K562 (cell line): ENCODE results near the gene NCOA3. TPM values are rescaled to one million over a fixed set of nuclear protein-coding genes. Genes with fewer than 3 reads are reported as not detected.

ENCODE experiments used
- ATAC-seq: fragments of 200-7000 bp; cut with Tn5 transposase; 3 replicates; pipeline ENCODE4 v1.9.1; 2020; ENCODE audit warnings: moderate library complexity
- BruUV-seq: library from RNA; stranded (reverse); fragments of 400-500 nt; replicated peaks from 2 replicates; lab custom pipeline; 2021; lab: Mats Ljungman, UMichigan
- CTCF ChIA-PET: fragments of 300-600 bp; formaldehyde crosslinking; extraction: SDS; loops from one replicate; lab custom pipeline; 2021; ENCODE audit warnings: low intra/inter-chr PET ratio; lab: Yijun Ruan, JAX
- POLR2A ChIA-PET: fragments of 300-600, 350-650 bp; sonication (Branson Sonifier 250); formaldehyde crosslinking; extraction: SDS; loops from one replicate; lab custom pipeline; 2021; ENCODE audit warnings: antibody characterized with exemption, inconsistent platforms; lab: Yijun Ruan, JAX
- DNase-seq, 4 experiments: peaks; one replicate each; pipeline versions ENCODE4 v3.0.0 to v3.0.0-alpha.2; 2011 to 2018; ENCODE audit warnings: low spot score in 3 of 4, mixed read lengths in 3 of 4; ENCODE audit errors: extremely low read depth in 1 of 4
- FAIRE-seq: peaks from 2 replicates; lab custom pipeline; 2011; peaks lifted over from hg19 to GRCh38; lab: Jason Lieb, UNC
- H2AFZ ChIP-seq: 2 replicates; pipeline ENCODE4 v1.6.0; 2011; ENCODE audit warnings: low read depth, low read length, control low read depth, inconsistent platforms
- H3K27ac ChIP-seq: fragments of 200-600 bp; 3 replicates; pipeline ENCODE4 v1.8.0; 2011; ENCODE audit warnings: low read depth, mild to moderate bottlenecking, control low read depth, inconsistent platforms, low read length, moderate library complexity, mixed read lengths; ENCODE audit errors: extremely low read depth
- H3K27me3 ChIP-seq, 2 experiments: fragments of 300-600 bp in 1 of 2; 2 replicates in 1 of 2; 3 replicates in 1 of 2; pipeline versions ENCODE4 v1.6.0 to v1.8.0; 2011; ENCODE audit warnings: inconsistent platforms in 2 of 2, low read length in 2 of 2, mild to moderate bottlenecking in 1 of 2, mixed read lengths in 1 of 2, moderate library complexity in 1 of 2; ENCODE audit not compliant: control insufficient read depth in 2 of 2, insufficient read depth in 2 of 2
- H3K36me3 ChIP-seq: fragments of 300-600 bp; 3 replicates; pipeline ENCODE4 v1.8.0; 2011; ENCODE audit warnings: mild to moderate bottlenecking, low read length, inconsistent platforms; ENCODE audit not compliant: control insufficient read depth, insufficient read depth
- H3K4me1 ChIP-seq, 2 experiments: fragments of 200-600 bp in 1 of 2; replicated peaks in 1 of 2; 2 replicates in 1 of 2; 3 replicates in 1 of 2; pipeline versions ENCODE4 v1.5.1 to v1.8.0; 2011; ENCODE audit warnings: inconsistent platforms in 2 of 2, low read length in 2 of 2, mild to moderate bottlenecking in 1 of 2, mixed read lengths in 1 of 2, moderate library complexity in 1 of 2; ENCODE audit not compliant: control insufficient read depth in 2 of 2, insufficient read depth in 2 of 2
- H3K4me2 ChIP-seq: 2 replicates; pipeline ENCODE4 v1.6.1; 2011; ENCODE audit warnings: low read length, control low read depth, inconsistent platforms, mixed read lengths; ENCODE audit not compliant: insufficient read depth
- H3K4me3 ChIP-seq: fragments of 200-600 bp; sonication (generic), shearing (Covaris generic); 2 replicates; pipeline ENCODE4 v1.5.1; 2016; ENCODE audit warnings: control low read depth, inconsistent platforms
- H3K79me2 ChIP-seq: fragments of 200-600 bp; 3 replicates; pipeline ENCODE4 v1.8.0; 2011; ENCODE audit warnings: low read length, inconsistent platforms; ENCODE audit not compliant: control insufficient read depth, insufficient read depth
- H3K9ac ChIP-seq, 2 experiments: 2 replicates each; pipeline versions ENCODE4 v1.6.0 to v1.6.1; 2011; ENCODE audit warnings: low read depth in 2 of 2, low read length in 2 of 2, control low read depth in 1 of 2, inconsistent platforms in 1 of 2, mild to moderate bottlenecking in 1 of 2, mixed read lengths in 1 of 2; ENCODE audit not compliant: insufficient read depth in 1 of 2
- H3K9me1 ChIP-seq: one replicate; pipeline ENCODE4 v1.6.0; 2011; ENCODE audit warnings: inconsistent platforms, mild to moderate bottlenecking, low read length, moderate library complexity; ENCODE audit not compliant: control insufficient read depth, insufficient read depth
- H3K9me3 ChIP-seq: replicated peaks from 2 replicates; pipeline ENCODE4 v1.5.1; 2011; ENCODE audit warnings: low read depth, low read length, inconsistent platforms; ENCODE audit not compliant: control insufficient read depth, insufficient read depth
- H4K20me1 ChIP-seq: replicated peaks from 2 replicates; pipeline ENCODE4 v1.6.1; 2011; ENCODE audit warnings: low read length, inconsistent platforms, mixed read lengths; ENCODE audit not compliant: control insufficient read depth, insufficient read depth
- PRMT5 ChIP-seq: sonication (generic); formaldehyde crosslinking; IDR thresholded peaks from 2 replicates; pipeline ENCODE4 v1.5.0; 2020; ENCODE audit warnings: missing genetic modification reagents
- PYGO2 ChIP-seq: fragments of 450-650 bp; IDR thresholded peaks from 2 replicates; pipeline ENCODE4 v1.6.1; 2016; ENCODE audit warnings: mild to moderate bottlenecking, missing genetic modification characterization, moderate library complexity, missing compliant biosample characterization
- RFX5 ChIP-seq: IDR thresholded peaks from 2 replicates; pipeline ENCODE4 v1.6.1; 2011; ENCODE audit warnings: low read depth, mild to moderate bottlenecking, improper control_type of control experiment, low read length
- SMAD2 ChIP-seq: fragments of 150-350 bp; IDR thresholded peaks from 2 replicates; pipeline ENCODE4 v1.6.1; 2014; ENCODE audit warnings: low read depth, mild to moderate bottlenecking, low read length
- TCF7 ChIP-seq: sonication (generic); IDR thresholded peaks from 2 replicates; pipeline ENCODE4 v1.6.1; 2016; ENCODE audit warnings: antibody characterized with exemption, borderline replicate concordance
- ZBTB11 ChIP-seq, 3 experiments: fragments of 200-800 bp in 1 of 3; fragments of 250-450 bp in 1 of 3; fragments of 450-650 bp in 1 of 3; sonication (Bioruptor Pico) in 1 of 3; sonication (Bioruptor generic) in 1 of 3; formaldehyde crosslinking in 1 of 3; IDR thresholded peaks; 2 replicates each; pipeline versions ENCODE4 v1.6.1 to v1.8.0; 2016 to 2022; ENCODE audit warnings: mild to moderate bottlenecking in 2 of 3, missing genetic modification characterization in 2 of 3, missing compliant biosample characterization in 1 of 3, moderate library complexity in 1 of 3
- ZNF174 ChIP-seq: fragments of 250-450 bp; sonication (Bioruptor Pico); IDR thresholded peaks from 2 replicates; pipeline ENCODE4 v1.4.0; 2020; ENCODE audit warnings: mild to moderate bottlenecking
- ZNF395 ChIP-seq: fragments of 200-800 bp; sonication (Bioruptor generic); IDR thresholded peaks from 2 replicates; pipeline ENCODE4 v1.6.1; 2017; ENCODE audit warnings: missing genetic modification characterization, missing compliant biosample characterization
- WGBS: fragments of 100-300 bp; shearing (Covaris generic); methylation state at CpG from one replicate; pipeline ENCODE4 v1.1.6; 2016; ENCODE audit warnings: low coverage, mixed read lengths; ENCODE audit not compliant: insufficient coverage; ENCODE audit errors: missing lambda C conversion rate; 5-methylcytosine and 5-hydroxymethylcytosine counted together
- in situ Hi-C: fragments of 300-500 bp; cut with MboI; formaldehyde crosslinking; loops from 4 replicates; pipeline ENCODE4 v1.15.0; 2018; ENCODE audit warnings: inconsistent platforms, mixed read lengths
- intact Hi-C: fragments of 100-400 bp; cut with micrococcal nuclease; formaldehyde crosslinking; loops from 2 replicates; pipeline ENCODE4 v1.14.2; 2022
- polyA plus RNA-seq, 8 experiments: library from polyadenylated mRNA; depleted of rRNA in 4 of 8; stranded (reverse) in 5 of 8; unstranded in 3 of 8; fragments of >200 nt; fragmentation: Nextera tagmentation in 2 of 8; fragmentation: Illumina TruSeq in 1 of 8; extraction: Ambion mirVana in 2 of 8; extraction: Trizol in 1 of 8; gene quantifications; 2 replicates each; pipeline versions ENCODE4 v1.2.1 to v1.2.3, GENCODE V29; 2011 to 2014; ENCODE audit warnings: inconsistent platforms in 1 of 8, missing spikeins in 1 of 8
- total RNA-seq, 7 experiments: library from RNA; depleted of rRNA in 6 of 7; stranded (reverse); fragments of >200 nt in 6 of 7; fragmentation: Illumina TruSeq in 2 of 7; extraction: Trizol in 2 of 7; gene quantifications; 2 replicates each; pipeline versions ENCODE4 v1.2.1 to v1.2.3, GENCODE V29; 2011 to 2021; ENCODE audit warnings: low replicate concordance in 1 of 7
- TF ChIP-seq, protein P1 (sequence below): sonication (generic); formaldehyde crosslinking; IDR thresholded peaks from 2 replicates; pipeline ENCODE4 v1.4.0; 2020; ENCODE audit warnings: mild to moderate bottlenecking, missing genetic modification reagents

Gene NCOA3
- total and polyA plus RNA-seq, 9 of the 15 experiments (the other 6 are each of a cell fraction or from before 2014, with no cell fraction given), result 3.2 to 24.3 (median 14.4) TPM

DNA sequence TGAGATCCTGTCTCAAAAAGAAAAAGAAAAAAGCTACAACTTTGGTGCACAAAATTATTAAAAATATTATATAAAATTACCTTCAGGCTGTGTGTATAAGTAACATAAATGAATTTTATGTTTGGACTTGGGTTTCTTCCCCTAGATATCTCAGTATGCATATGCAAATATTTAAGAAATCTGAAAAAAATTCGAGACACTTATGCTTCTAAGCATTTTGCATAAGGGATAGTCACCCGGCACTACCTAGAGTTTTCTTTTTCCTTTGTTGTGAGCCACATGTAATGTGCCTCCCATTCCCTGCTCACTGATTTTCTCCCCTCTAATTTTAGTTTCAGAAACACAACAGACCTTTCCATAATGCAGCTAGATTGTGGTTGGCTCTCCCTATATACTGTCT lies 79.4 kb downstream of the NCOA3 start:
- FAIRE-seq, result no peak
- H3K4me2 ChIP-seq, result no peak overlapping the region
- H3K79me2 ChIP-seq, result peaks cover 43% of the 10 kb centered on the region

More for the DNA sequence above, 79.4 kb downstream of the NCOA3 start:
- no peaks in the 10 kb centered on the region for H4K20me1 ChIP-seq
- peaks cover 0 to 10% of the 10 kb centered on the region in 2 experiments; a peak in 4 of 5 replicates for H3K4me1 ChIP-seq
- no TSS peak for BruUV-seq
- H3K9me3 ChIP-seq, result no peaks in the 10 kb centered on the region
- H3K9ac ChIP-seq, result no peak overlapping the region
- H3K36me3 ChIP-seq, result peaks cover 9% of the 10 kb centered on the region; the same call in 2 of the 3 replicates
- ChIA-PET POLR2A (no interaction called here), CTCF (interaction anchor here (0.7 kb wide), 1 partner anchor 1216 kb away, joined by 3 read pairs; no protein-coding TSS in a partner anchor)
- no peak overlapping the region for H2AFZ ChIP-seq
- no peaks in the 10 kb centered on the region for H3K27me3 ChIP-seq
- intact Hi-C loops (no loop called here), in situ Hi-C loops (no loop called here)
- WGBS, result 73% methylated on average over 2 of the region's 2 CpGs
- H3K9me1 ChIP-seq, result no peaks in the 10 kb centered on the region
- ATAC-seq (no peak), DNase-seq (no peak)
- no peak overlapping the region for H3K4me3 ChIP-seq
- H3K27ac ChIP-seq, result no peak overlapping the region
- no peak for TF ChIP-seq ZNF174 (CRISPR knock-in tag)
- TF ChIP-seq TCF7, result no peak
- no peak for TF ChIP-seq ZNF395
- no peak for TF ChIP-seq PRMT5 (CRISPR knock-in tag)
- no peak for TF ChIP-seq PYGO2
- TF ChIP-seq RFX5, result no peak
- TF ChIP-seq, protein P1, sequence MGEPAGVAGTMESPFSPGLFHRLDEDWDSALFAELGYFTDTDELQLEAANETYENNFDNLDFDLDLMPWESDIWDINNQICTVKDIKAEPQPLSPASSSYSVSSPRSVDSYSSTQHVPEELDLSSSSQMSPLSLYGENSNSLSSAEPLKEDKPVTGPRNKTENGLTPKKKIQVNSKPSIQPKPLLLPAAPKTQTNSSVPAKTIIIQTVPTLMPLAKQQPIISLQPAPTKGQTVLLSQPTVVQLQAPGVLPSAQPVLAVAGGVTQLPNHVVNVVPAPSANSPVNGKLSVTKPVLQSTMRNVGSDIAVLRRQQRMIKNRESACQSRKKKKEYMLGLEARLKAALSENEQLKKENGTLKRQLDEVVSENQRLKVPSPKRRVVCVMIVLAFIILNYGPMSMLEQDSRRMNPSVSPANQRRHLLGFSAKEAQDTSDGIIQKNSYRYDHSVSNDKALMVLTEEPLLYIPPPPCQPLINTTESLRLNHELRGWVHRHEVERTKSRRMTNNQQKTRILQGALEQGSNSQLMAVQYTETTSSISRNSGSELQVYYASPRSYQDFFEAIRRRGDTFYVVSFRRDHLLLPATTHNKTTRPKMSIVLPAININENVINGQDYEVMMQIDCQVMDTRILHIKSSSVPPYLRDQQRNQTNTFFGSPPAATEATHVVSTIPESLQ (CRISPR knock-in tag), result no peak
- peak in 1 of 3 experiments; percentile 82; a peak in 1 of 6 replicates for TF ChIP-seq ZBTB11 (CRISPR knock-in tag; IDR thresholded peaks at IDR 0.05)
- TF ChIP-seq SMAD2, result no peak
